A673 (cell line): Measurements from ENCODE around the gene HSPA1A. TPM values are rescaled to one million over a fixed set of nuclear protein-coding genes. Genes with fewer than 3 reads are reported as not detected.
A peak's percentile ranks its signal among the peaks of the same experiment; 100 is the strongest.
"Not testable (repeated sequence)": the region's sequence is repeated elsewhere in the genome, so short reads cannot be mapped to it uniquely, and the experiment has no call there.

Experiments used
- BruUV-seq: library from RNA; stranded (reverse); fragments of 400-500 nt; replicated peaks from 2 replicates; lab custom pipeline; 2021; lab: Mats Ljungman, UMichigan
- CTCF ChIA-PET: fragments of 300-600 bp; sonication (Branson Sonifier 250); formaldehyde crosslinking; loops from one replicate; lab custom pipeline; 2022; ENCODE audit warnings: antibody characterized with exemption; lab: Charles Lee
- POLR2A ChIA-PET: fragments of 300-600 bp; sonication (Branson Sonifier 250); formaldehyde crosslinking; loops from one replicate; lab custom pipeline; 2022; ENCODE audit warnings: antibody characterized with exemption; ENCODE audit not compliant: low non-redundant PET; lab: Charles Lee
- DNase-seq: peaks from one replicate; pipeline ENCODE4 v3.0.0-alpha.2; 2015; ENCODE audit warnings: low spot score
- H3K27ac ChIP-seq: fragments of 200-600 bp; sonication (generic); 2 replicates; pipeline ENCODE4 v1.5.1; 2016; ENCODE audit warnings: mixed run types, low read depth, mild to moderate bottlenecking, mixed read lengths, antibody characterized with exemption, low read length; ENCODE audit not compliant: poor library complexity, severe bottlenecking
- H3K27me3 ChIP-seq: fragments of 200-600 bp; sonication (generic); replicated peaks from 2 replicates; pipeline ENCODE4 v1.6.1; 2017; ENCODE audit warnings: mixed run types, low read depth, mild to moderate bottlenecking, mixed read lengths, antibody characterized with exemption, low read length; ENCODE audit not compliant: insufficient read depth, poor library complexity
- H3K36me3 ChIP-seq: fragments of 200-600 bp; sonication (generic); 2 replicates; pipeline ENCODE4 v1.6.1; 2016; ENCODE audit warnings: mixed run types, mild to moderate bottlenecking, mixed read lengths, antibody characterized with exemption, low read length; ENCODE audit not compliant: insufficient read depth, poor library complexity, severe bottlenecking
- H3K4me1 ChIP-seq: fragments of 200-600 bp; sonication (generic); 2 replicates; pipeline ENCODE4 v1.6.1; 2017; ENCODE audit warnings: mixed run types, mild to moderate bottlenecking, mixed read lengths, antibody characterized with exemption, low read length; ENCODE audit not compliant: insufficient read depth, poor library complexity, severe bottlenecking
- H3K4me3 ChIP-seq: fragments of 200-600 bp; sonication (generic); 2 replicates; pipeline ENCODE4 v1.5.1; 2016; ENCODE audit warnings: low read depth, mixed run types, mild to moderate bottlenecking, mixed read lengths, low read length; ENCODE audit not compliant: poor library complexity, severe bottlenecking
- H3K9me3 ChIP-seq: fragments of 200-600 bp; sonication (generic); 2 replicates; pipeline ENCODE4 v1.6.1; 2016; ENCODE audit warnings: mixed run types, low read depth, mild to moderate bottlenecking, mixed read lengths, antibody characterized with exemption, low read length; ENCODE audit not compliant: poor library complexity, severe bottlenecking
- CTCF ChIP-seq: fragments of 300-800, 200-600 bp; sonication (generic); conservative IDR thresholded peaks from 2 replicates; pipeline ENCODE4 v1.5.1; 2017; ENCODE audit warnings: low read depth, mild to moderate bottlenecking, antibody characterized with exemption, low read length, moderate library complexity, mixed read lengths
- EZH2 ChIP-seq: fragments of 200-600 bp; sonication (generic); IDR thresholded peaks from 2 replicates; pipeline ENCODE4 v1.6.1; 2017; ENCODE audit warnings: borderline replicate concordance, low read depth, mild to moderate bottlenecking, mixed read lengths, antibody characterized with exemption, low read length; ENCODE audit not compliant: poor library complexity, severe bottlenecking
- intact Hi-C: fragments of 100-400 bp; cut with micrococcal nuclease; formaldehyde crosslinking; loops from one replicate; pipeline ENCODE4 v1.10.0; 2022; ENCODE audit not compliant: unreplicated experiment
- total RNA-seq: library from RNA; stranded (reverse); gene quantifications from 2 replicates; pipeline ENCODE4 v1.2.3, GENCODE V29; 2021

The HSPA1A gene
- total RNA-seq, 1 experiment from 2014 or later = 129 TPM

DNA sequence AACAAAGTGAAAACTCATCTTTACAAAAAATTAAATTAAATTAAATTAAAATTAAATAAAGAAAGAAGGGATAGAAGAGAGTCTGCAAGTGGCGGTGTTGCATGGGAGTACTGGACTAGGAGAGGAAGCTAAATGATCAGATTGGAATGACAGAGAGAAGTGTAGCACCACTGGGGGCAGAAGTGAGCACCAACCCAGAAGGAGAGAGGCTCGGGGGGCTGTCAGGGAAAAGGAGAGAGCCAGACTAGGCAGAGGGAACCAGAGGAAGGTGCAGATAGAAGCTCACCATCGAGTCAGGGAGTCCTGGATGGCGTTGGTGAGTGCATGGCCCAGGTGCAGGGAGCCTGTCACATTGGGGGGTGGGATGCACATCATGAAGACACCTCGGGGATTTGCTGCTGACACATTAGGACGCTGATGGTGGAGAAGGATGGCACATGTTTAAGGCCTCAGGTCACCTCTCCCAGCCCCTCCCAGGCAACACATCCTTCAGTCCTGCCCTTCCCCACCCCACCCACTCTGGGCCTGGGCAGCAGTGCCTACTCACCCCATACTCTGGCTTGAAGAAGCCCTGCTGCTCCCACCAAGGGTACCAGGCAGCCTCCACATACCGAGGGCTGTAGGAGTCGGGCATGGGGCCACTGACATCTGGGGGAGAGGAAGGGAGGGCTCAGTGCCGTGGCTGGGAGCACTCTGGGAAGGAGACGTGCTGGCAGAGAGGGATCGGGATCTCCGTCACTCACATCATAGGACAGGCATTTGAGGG is 23.8 kb upstream of the HSPA1A start:
- Histone ChIP-seq H3K9me3 (no peaks in the 10 kb centered on the region), H3K27me3 (no peaks in the 10 kb centered on the region), H3K4me1 (peaks cover 11% of the 10 kb centered on the region), H3K36me3 (peaks cover 50% of the 10 kb centered on the region), H3K27ac (no peak overlapping the region), H3K4me3 (no peak overlapping the region)
- peak; percentile 77 for TF ChIP-seq CTCF
- TF ChIP-seq EZH2 = no peak
- intact Hi-C loops = loop anchor here (5.0 kb wide), 2 partner anchors 41 to 54 kb away; partner anchors contain the start of gene CLIC1
- BruUV-seq = no TSS peak
- DNase-seq = peak; percentile 80
- POLR2A ChIA-PET = interaction anchor here (1.0 kb wide), 1 partner anchor 24 kb away, joined by 3 read pairs; the partner anchor contains the start of genes HSPA1A and HSPA1L
- CTCF ChIA-PET = interaction anchor here (0.6 to 1.0 kb wide), 5 partner anchors 15 to 56 kb away, joined by 3 to 5 read pairs (median 4); partner anchors contain the start of genes CLIC1, HSPA1B and LSM2

GRCh38 chr6:31792090-31792374 is 23.3 kb upstream of the HSPA1A start:
- H3K9me3 ChIP-seq = no peaks in the 10 kb centered on the region
- ChIA-PET POLR2A (interaction anchor here (1.0 kb wide), 1 partner anchor 23 kb away, joined by 3 read pairs; the partner anchor contains the start of genes HSPA1A and HSPA1L), CTCF (no interaction called here)
- no TSS peak for BruUV-seq
- peaks cover 52% of the 10 kb centered on the region for H3K36me3 ChIP-seq
- H3K27ac ChIP-seq = no peak overlapping the region
- no peak for DNase-seq
- H3K27me3 ChIP-seq = no peaks in the 10 kb centered on the region
- H3K4me1 ChIP-seq = peaks cover 11% of the 10 kb centered on the region
- no peak overlapping the region for H3K4me3 ChIP-seq
- intact Hi-C loops = loop anchor here (5.0 kb wide), 2 partner anchors 40 to 55 kb away; partner anchors contain the start of gene CLIC1
- TF ChIP-seq EZH2 (no peak), CTCF (no peak)

DNA sequence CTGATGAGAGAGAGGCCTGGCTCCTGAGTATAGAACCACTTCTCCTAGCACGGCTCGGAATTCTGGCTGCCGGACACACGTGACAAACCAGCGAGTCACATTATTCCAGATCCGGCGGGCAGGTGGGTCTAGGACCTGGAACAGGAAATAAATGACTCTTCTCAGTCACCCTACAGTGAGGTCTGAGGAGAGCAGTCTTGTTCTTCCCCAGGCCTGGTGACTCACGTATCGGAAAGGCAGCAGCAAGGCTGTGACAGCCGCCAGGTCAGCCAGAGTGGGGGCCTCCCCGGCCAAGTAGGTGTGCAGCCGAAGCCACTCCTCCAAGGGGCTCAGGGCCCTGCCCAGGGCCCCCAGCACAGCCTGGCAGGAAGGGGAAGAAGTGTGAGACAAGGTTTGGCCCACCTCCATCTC is 22.6 kb upstream of the HSPA1A start:
- Histone ChIP-seq H3K4me1 (peaks cover 11% of the 10 kb centered on the region), H3K27me3 (no peaks in the 10 kb centered on the region), H3K9me3 (no peaks in the 10 kb centered on the region), H3K4me3 (no peak overlapping the region), H3K27ac (peak overlapping the region; percentile 35), H3K36me3 (peaks cover 59% of the 10 kb centered on the region)
- intact Hi-C loops = loop anchor here (5.0 kb wide), 2 partner anchors 40 to 55 kb away; partner anchors contain the start of gene CLIC1
- no TSS peak for BruUV-seq
- ChIA-PET POLR2A (no interaction called here), CTCF (no interaction called here)
- DNase-seq = no peak
- TF ChIP-seq EZH2 (no peak), CTCF (no peak)

GRCh38 chr6:31793927-31794245 is 21.5 kb upstream of the HSPA1A start:
- DNase-seq, H3K9me3 ChIP-seq, POLR2A ChIA-PET, BruUV-seq, H3K27me3 ChIP-seq: not testable (repeated sequence)
- intact Hi-C loops = loop anchor here (5.0 kb wide), 2 partner anchors 38 to 57 kb away; partner anchors contain the start of gene CLIC1
- Histone ChIP-seq H3K36me3 (peaks cover 60% of the 10 kb centered on the region), H3K4me3 (peak overlapping the region; percentile 84), H3K27ac (peak overlapping the region; percentile 99), H3K4me1 (peaks cover 11% of the 10 kb centered on the region)
- CTCF ChIA-PET = interaction anchor here (0.6 kb wide), 1 partner anchor 133 kb away, joined by 4 read pairs; no protein-coding TSS in a partner anchor
